Adrenal gland (tissue), 5 donors: ENCODE results near the gene FTCDNL1.

Experiments used
- CTCF ChIP-seq, 6 experiments: fragments of 450-650 bp in 4 of 6; fragments of 200-600 bp in 2 of 6; sonication (generic) in 1 of 6; IDR thresholded peaks; 1 replicate in 5 of 6; 2 replicates in 1 of 6; pipeline versions ENCODE4 v1.5.1 to v1.8.0; 2016 to 2021; ENCODE audit warnings: antibody characterized with exemption in 6 of 6, mild to moderate bottlenecking in 2 of 6, moderate library complexity in 1 of 6
- POLR2A ChIP-seq, 2 donors: fragments of 450-650 bp; IDR thresholded peaks; one replicate each; pipeline ENCODE4 v1.6.1; 2017; ENCODE audit warnings: antibody characterized with exemption in 2 of 2, mild to moderate bottlenecking in 2 of 2, moderate library complexity in 1 of 2
- donor health status: DM: no; HTN: no; CAD: no.

- TF ChIP-seq POLR2A (IDR thresholded peaks at IDR 0.05) = no peak
- no peak for TF ChIP-seq CTCF (IDR thresholded peaks at IDR 0.05)
Measured at GRCh38 chr2:199798831-199799580, 52.0 kb downstream of the FTCDNL1 start.
